Hepatocyte (in vitro differentiated cells): ENCODE data around the gene NUP153.

ENCODE experiments used
- CTCF ChIP-seq: fragments of 200-600 bp; sonication (generic); IDR thresholded peaks from 2 replicates; pipeline ENCODE4 v1.5.1; 2016; ENCODE audit warnings: antibody characterized with exemption, mild to moderate bottlenecking; ENCODE audit not compliant: poor library complexity
- EZH2 ChIP-seq: fragments of 200-600 bp; sonication (generic); IDR thresholded peaks from 2 replicates; pipeline ENCODE4 v1.6.1; 2016; ENCODE audit warnings: antibody characterized with exemption, mild to moderate bottlenecking, borderline replicate concordance

DNA sequence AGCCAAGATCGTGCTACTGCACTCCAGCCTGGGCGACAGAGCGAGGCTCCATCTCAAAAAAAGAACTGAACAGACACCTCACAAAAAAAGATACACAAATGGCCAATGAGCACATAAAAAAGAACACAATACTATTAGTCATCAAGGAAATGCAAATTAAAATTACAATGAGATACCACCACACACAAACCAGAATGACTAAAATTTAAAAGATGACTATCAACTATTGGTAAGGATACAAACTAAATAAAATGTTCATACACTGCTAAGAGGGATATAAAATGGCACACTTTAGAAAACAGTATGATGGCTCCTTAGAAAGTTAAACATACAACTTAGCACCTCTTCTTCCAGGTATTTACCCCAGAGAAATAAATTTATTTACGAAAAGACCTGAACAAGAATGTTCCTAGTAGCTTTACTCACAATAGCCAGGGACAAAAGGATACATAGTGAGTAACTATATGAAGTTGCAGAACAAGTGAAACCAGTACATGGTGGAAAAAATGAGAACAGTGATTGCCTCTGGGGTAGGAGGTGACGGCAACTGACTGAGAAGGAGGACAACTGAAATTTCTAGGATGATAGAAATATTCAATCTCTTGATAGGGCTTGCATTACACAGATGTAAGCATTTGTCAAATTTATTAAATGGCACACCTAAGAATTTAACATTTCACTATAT lies 53.4 kb downstream of the NUP153 start:
- TF ChIP-seq CTCF, result no peak
- TF ChIP-seq EZH2, result no peak
